GOT3 (cell line): Measurements from ENCODE around the gene BMP5.

Source experiments
- DNase-seq: peaks from one replicate; lab custom pipeline; 2025; ENCODE audit warnings: mixed read lengths; lab: John Stamatoyannopoulos, UW

The BMP5 gene

GRCh38 chr6:55708711-55709110 lies 166.7 kb downstream of the BMP5 start:
- no peak for DNase-seq

GRCh38 chr6:55705451-55706440 lies 169.6 kb downstream of the BMP5 start:
- DNase-seq: no peak

- DNase-seq: no peak
Measured at GRCh38 chr6:55704421-55704820, 171.0 kb downstream of the BMP5 start.
